GM23248 (cell line): ENCODE data around the gene DENND1C.

ENCODE experiments used
- EZH2 ChIP-seq: fragments of 200-600 bp; sonication (generic); IDR thresholded peaks from 2 replicates; pipeline ENCODE4 v1.6.1; 2018; ENCODE audit warnings: antibody characterized with exemption, mild to moderate bottlenecking; ENCODE audit not compliant: insufficient read depth, poor library complexity, severe bottlenecking
- EZH2phosphoT487 ChIP-seq: fragments of 200-600 bp; sonication (generic); IDR thresholded peaks from 2 replicates; pipeline ENCODE4 v1.6.1; 2018; ENCODE audit warnings: antibody characterized with exemption, moderate library complexity, mild to moderate bottlenecking, low read depth; ENCODE audit not compliant: insufficient read depth

DNA sequence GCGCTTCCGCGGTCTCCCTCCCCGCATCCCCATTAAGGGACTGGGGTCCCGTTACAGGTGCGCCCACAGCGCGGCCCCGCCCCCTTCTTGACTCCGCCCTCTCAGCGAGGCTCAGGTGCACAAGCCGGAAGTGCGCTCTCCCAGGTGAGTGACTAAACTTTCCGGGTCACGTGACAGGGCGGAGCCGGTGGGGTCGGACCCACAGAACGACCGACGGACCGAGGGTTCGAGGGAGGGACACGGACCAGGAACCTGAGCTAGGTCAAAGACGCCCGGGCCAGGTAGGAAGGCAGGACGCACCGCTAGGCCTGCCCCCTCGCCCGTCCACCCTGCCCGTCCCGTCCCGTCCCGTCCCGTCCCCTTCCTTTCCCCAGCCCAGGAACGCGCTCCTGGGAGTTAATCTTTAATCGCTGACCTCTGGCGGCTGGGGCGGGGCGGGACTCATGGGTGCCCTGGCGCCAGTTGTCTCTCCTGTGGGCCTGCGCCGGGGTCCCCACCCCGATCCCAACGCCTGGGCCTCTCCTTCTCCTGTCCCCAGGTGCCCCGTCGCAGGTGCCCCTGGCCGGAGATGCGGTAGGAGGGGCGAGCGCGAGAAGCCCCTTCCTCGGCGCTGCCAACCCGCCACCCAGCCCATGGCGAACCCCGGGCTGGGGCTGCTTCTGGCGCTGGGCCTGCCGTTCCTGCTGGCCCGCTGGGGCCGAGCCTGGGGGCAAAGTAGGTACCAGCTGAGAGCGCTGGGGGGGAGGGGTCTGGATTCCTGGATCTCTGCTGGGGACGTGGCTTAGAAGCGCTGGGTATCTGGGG is 17.3 kb downstream of the DENND1C start, which contains the start of gene CRB3:
- TF ChIP-seq EZH2 (no peak), EZH2phosphoT487 (no peak)
